ENCODE data around the gene TBC1D21.

TBC1D21 gene

DNA sequence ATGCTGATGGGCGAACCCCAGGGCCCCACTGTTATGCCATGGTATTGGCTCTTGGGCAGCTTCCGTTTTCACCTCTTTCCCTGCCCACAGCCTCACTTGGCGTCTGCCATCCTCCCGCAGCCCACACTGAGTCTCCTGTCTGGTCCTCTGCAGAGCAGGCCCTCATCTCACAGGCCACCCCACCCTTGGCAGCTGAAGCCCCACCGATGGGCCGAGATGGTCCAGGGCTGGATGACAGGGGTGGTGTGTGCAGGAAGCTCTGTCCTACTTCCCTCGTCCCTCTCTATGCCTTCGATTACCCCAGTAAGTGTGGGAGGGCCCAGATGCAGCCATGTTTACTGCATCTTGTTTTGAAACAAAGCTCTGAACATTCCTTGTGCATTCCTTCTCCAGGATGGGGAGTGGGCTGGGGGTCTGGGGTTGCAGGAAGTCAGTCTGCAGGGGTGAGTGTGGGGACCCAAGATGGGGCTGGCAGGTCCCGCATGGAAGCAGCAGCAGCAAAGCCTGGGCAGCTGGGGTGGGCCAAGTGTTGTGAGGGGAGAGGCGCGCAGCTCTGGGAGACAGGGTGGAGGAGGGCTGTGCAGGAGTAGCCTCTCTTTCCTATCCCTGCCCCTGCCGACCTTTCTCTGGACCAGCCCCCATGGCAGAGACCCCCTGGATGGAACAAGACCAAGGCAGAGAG, 20.9 kb downstream of the TBC1D21 start:
- TF ChIP-seq, protein P1, sequence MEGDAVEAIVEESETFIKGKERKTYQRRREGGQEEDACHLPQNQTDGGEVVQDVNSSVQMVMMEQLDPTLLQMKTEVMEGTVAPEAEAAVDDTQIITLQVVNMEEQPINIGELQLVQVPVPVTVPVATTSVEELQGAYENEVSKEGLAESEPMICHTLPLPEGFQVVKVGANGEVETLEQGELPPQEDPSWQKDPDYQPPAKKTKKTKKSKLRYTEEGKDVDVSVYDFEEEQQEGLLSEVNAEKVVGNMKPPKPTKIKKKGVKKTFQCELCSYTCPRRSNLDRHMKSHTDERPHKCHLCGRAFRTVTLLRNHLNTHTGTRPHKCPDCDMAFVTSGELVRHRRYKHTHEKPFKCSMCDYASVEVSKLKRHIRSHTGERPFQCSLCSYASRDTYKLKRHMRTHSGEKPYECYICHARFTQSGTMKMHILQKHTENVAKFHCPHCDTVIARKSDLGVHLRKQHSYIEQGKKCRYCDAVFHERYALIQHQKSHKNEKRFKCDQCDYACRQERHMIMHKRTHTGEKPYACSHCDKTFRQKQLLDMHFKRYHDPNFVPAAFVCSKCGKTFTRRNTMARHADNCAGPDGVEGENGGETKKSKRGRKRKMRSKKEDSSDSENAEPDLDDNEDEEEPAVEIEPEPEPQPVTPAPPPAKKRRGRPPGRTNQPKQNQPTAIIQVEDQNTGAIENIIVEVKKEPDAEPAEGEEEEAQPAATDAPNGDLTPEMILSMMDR (IDR thresholded peaks at IDR 0.05; ENCODE audit: insufficient read depth, missing control alignments), result no peak
- DNase-seq (ENCODE audit: insufficient read length, low spot score), result no peak
- no peak for FAIRE-seq

DNA sequence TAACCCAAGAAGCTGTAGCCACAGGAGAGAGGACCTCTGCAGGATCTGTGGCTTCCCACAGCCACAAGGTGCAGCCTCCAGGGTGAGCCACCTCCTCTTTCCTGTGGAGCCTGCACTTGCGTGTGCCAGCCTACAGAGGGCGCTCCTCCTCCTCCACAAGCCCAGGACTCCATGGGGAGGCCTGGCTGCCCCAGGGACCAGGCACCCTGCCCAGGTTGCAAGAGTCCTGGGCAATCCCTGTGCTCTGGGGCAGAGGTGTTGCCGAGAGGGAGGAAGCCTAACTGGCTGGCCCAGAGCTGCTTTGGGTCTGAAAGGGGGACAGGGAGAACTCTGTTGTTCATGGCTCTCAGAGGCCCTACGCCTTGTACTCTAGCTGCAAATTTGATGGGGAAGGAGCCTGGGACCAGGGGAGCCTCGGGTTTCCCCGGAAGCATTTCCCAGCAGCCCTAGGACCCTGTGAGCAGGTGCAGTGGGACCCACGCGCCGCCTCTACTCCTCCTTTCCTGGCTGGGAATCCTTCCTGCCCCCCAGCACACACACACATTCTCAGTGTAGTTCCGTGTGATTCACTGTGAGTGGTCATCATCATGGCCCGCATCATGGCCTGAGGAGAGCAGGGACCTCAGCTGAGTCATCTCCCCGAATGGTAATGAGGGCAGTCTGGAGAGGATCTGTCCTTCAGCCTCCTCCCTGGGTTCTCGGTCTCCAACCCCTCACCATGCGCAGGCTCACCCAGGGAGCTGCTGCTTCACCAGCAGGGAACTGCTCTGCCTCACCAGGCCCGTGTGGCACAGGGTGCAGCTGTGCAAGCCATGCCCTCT, 24.3 kb downstream of the TBC1D21 start:
- DNase-seq (ENCODE audit: insufficient read length, low spot score), result peak; percentile 49
- TF ChIP-seq, protein P1 (IDR thresholded peaks at IDR 0.05; ENCODE audit: insufficient read depth, missing control alignments), result peak; percentile 65
- no peak for FAIRE-seq

DNA sequence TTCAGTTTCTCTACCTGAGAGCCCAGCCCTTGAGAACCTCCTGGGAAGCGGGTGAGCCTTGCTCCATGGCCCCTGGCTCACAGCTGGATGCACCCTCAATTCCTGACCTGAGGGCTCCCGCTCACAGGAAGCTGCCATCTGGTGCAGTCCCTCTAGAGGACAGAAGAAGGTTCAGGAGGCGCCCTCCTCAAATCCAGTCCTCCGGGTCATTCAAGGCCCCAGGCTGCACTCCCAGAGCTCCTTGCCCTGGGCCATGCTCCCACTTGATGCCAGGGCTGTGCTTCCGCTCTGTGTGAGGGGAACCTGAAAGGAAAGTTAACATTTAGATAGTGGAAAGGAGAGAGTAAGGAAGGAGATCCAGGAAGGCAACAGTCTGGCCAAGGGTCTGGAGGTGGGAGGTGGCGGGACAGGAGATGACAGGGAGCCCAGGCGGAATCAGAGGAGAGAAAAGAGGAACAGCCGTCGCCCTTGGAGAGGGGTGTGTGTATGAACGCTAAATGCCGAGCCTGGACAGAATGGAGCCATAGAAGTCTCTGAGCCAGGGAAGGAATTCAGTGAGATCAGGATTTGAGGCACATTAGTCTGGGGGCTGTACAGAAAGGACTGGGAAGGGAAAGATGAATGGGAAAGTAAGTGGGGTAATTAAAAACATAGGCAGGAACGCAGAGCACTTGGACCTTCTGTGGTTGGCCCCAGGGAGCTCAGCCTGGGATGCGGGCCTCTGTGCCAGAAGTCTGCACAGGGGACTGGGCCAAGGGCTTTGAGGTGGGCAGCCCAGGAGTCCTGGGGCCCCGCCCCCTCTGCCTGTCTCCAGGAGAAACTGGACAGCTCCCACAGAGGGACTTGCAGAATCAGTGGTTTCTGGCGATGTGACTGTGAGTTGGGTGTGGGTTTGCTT, 26.1 kb downstream of the TBC1D21 start:
- DNase-seq (ENCODE audit: insufficient read length, low spot score), result no peak
- TF ChIP-seq, protein P1 (IDR thresholded peaks at IDR 0.05; ENCODE audit: insufficient read depth, missing control alignments), result no peak

DNA sequence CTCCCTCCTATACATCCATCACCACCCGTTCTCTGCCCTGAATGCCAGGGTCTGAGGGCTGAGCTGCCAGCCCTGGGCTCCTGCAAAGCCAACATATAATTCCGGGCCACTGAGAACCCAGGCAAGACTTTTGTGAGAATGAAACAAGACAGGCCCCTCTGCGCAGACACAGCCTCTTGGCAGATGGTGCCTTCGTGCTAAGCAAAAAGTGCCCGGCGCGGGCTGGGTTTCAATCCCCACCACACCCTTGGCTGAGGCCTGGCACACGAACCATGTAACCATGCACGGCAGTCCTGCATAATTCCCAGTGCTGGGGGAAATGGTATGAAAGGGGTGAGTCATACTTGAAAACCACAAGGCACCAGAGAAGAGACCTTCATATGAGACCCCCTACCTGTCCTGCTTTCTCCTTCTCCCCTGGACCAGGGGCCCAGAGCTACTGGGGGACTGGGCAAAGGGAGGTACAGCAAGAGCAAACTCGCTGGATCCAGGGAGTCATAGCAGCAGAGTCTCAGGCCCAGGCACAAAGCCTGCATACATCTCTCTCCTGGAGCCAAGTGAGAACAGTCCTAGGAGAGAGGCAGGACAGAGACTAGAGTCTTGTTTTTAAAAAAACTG, 26.8 kb downstream of the TBC1D21 start:
- no peak for FAIRE-seq

More for the DNA sequence above, 26.1 kb downstream of the TBC1D21 start:
- no peak for FAIRE-seq

DNA sequence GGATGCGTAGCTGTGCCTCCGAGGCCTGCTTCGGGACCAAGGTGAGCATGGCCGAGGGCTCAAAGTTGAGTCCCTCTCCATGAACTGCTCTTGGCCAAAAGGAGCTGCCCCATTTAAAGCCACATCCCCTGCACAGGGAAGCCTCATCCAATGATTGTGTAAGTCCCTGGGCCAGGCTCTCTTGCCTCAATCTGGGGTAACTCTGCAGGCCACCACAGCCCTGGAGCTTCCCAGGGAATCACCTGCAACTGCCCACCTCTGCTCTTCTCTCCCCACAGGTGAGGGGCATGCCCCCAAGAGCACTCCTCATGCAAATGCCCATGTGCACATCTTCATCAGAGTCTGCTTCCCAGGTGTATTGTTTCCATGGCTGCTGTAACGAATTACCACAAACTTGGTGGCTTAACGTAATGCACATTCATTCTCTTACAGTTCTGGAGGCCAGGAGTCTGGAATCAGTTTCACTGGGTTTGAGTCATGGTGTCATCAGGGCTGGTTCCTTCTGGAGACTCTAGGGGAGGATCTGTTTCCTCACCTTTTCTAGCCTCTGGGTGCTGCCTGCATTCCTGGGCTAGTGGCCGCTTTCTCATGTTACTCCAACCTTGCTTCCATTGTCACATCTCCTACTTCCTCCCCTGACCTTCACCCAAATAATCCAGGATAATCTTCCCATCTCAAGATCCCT, 27.9 kb downstream of the TBC1D21 start:
- no peak for FAIRE-seq
- TF ChIP-seq, protein P1 (IDR thresholded peaks at IDR 0.05; ENCODE audit: insufficient read depth, missing control alignments), result no peak
- no peak for DNase-seq (ENCODE audit: insufficient read length, low spot score)

More for the DNA sequence above, 26.8 kb downstream of the TBC1D21 start:
- no peak for DNase-seq (ENCODE audit: insufficient read length, low spot score)
- TF ChIP-seq, protein P1 (IDR thresholded peaks at IDR 0.05; ENCODE audit: insufficient read depth, missing control alignments), result no peak

Measured in D721Med (cell line).